HG03460 (cell line): ENCODE measurements around the gene SAG.

Source experiments
- ATAC-seq: cut with Tn5 transposase; IDR thresholded peaks from one replicate; pipeline ENCODE4 v1.9.1; 2021; ENCODE audit not compliant: unreplicated experiment

Gene SAG

DNA sequence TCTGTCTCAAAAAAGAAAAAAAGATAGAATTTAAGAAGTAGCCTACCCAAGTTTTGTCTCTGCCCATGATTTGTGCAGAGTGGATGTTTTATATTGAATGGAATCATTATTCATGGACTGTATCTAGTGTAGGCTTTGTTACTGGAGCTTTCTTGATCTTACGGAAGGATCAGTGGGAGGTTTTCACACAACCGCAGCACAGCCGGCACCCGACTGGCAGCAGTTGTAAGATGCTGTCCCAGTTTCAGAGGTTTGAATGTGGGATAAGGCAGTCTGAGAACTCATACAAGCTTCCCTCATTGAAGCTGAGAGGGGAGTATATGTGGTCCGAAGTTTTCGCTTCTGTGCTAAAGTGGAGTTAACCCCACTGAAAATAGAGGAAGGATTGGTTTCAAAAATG lies 19.7 kb upstream of the SAG start:
- ATAC-seq, result no peak

DNA sequence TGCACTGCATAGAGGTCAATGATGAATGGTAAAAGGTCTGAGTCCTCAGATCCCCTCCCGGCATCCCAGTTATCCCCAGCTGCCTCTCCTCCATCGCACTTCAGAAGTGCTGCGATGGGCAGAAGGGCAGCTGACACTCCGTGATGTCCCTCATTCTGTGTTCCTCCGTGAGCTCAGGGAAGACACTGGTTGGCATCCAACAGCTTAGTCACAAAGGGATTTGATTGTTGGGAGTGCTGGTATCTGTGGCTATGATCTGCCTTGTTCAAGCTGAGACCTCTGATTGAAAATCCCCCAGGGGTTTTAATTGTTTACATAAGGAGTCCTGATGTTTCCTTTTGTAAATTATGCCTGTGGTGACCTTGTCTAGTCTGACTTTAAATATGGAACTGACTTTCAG lies 19.0 kb upstream of the SAG start:
- ATAC-seq, result no peak

GRCh38 chr2:233289648-233290047 lies 18.0 kb upstream of the SAG start:
- ATAC-seq, result no peak

- no peak for ATAC-seq
These were observed 17.4 kb upstream of the SAG start for GRCh38 chr2:233290051-233290845.

- ATAC-seq, result no peak
These were observed 11.7 kb upstream of the SAG start for GRCh38 chr2:233295891-233296290.

DNA sequence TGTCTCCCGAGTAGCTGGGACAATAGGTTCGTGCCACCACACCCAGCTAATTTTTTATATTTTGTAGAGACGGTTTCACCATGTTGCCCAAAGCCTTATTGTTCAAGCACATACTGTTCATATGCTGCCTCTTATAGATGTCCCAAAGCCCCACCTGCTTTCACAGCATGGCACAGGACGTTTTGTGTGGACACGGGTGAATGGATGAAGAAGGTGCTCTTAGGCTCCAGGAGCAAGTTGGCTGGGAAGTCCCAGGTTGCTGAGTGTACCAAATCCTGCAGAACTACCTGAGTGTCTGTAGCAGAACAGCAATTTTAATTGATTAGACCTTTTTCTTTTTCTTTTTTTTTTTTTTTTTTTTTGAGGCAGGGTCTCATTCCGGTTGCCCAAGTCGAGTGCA lies 10.5 kb upstream of the SAG start:
- ATAC-seq, result no peak

- no peak for ATAC-seq
These were observed 7.2 kb upstream of the SAG start for GRCh38 chr2:233300401-233300800.

- ATAC-seq, result no peak
These were observed 6.4 kb upstream of the SAG start for GRCh38 chr2:233301248-233301647.

DNA sequence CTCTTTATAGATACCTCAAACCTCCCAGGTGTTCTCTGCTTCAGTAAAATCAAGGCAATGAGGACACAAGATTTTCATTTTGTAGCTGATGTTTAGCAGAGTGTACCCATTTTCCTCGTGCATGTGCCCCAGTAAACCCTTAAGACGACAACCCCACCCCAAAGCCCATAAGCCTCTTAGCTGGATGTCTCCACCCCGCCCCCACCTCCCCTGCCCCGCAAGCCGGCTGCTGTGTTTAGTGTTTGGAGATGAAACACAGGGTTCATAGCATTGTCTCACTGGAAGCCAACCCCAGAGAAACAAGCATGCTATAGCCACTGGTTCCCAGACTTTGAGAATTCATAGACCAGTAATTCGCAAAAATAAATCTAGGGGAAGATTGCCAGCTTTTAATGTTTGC lies 5.8 kb upstream of the SAG start:
- no peak for ATAC-seq

DNA sequence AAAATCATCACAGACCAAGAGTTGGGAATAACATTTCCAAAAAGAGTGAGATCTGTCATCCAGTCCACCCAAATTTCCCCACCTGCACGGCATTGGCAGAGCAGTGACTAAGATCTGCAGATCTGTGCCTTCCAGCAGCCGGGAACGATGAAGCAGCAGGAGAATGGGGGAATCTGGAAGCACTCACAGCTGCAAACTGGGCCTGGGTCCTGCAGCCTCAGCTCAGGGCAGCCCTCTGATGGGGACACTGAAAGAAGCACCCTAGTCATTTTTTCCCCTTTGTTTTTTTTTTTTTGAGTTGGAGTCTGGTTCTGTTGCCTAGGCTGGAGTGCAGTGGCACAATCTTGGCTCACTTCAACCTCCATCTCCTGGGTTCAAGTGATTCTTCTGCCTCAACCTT lies 4.4 kb upstream of the SAG start:
- ATAC-seq, result no peak

DNA sequence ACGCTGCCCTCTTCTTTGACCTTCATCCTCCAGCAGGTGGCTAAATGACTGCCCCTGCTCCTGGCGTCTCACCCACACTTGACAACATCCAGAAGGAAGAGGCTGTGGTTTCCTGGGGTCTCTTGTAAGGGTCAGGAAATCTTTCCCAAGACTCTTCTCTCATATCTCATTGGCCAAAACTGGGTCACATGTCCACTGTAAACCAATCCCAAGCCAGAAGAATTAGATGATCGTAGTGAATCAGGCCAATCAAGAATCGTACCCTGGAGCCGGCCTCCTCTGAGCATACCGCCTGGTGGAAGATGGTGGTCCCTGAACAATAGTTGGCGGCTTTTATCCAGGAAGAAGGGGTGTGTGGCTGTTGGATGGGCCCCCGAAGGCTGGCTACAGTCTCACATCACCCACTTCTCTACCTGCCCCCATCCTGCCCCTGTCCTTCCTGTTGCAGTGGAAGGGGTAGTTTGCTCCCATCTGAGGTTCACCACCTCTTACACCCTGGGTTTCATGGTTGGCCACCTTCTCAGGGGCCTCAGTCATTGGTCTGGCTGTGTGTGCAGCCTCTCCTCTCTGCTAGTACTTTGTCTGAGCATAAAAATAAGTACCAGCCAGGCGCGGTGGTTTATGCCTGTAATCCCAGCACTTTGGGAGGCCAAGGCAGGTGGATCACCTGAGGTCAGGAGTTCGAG lies 3.8 kb downstream of the SAG start:
- ATAC-seq, result no peak

- ATAC-seq, result no peak
These were observed 5.3 kb downstream of the SAG start for GRCh38 chr2:233312874-233313273.

GRCh38 chr2:233314180-233314925 lies 6.7 kb downstream of the SAG start:
- ATAC-seq, result no peak

- no peak for ATAC-seq
These were observed 9.8 kb downstream of the SAG start for GRCh38 chr2:233317196-233317943.

- ATAC-seq, result no peak
These were observed 11.6 kb downstream of the SAG start for GRCh38 chr2:233319256-233319655.

GRCh38 chr2:233320470-233320869 lies 12.9 kb downstream of the SAG start:
- ATAC-seq, result no peak

DNA sequence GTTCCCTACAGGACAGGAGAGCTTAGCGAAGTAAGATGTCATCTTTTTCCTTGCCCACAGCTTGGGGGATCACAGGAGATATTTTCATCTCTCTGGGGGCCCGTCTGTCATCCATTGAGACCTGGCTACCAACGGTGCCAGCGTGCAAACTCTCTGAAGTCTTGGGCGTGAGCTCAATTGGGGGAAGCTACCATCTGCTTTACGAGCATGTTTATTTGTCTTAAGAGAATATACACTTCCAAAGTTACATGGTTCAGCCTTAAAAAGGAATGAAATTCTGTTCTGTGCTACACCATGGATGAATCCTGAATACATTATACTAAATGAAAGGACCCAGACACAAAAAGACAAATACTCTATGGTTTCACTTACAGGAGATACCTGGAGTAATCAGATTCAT lies 13.6 kb downstream of the SAG start:
- no peak for ATAC-seq

DNA sequence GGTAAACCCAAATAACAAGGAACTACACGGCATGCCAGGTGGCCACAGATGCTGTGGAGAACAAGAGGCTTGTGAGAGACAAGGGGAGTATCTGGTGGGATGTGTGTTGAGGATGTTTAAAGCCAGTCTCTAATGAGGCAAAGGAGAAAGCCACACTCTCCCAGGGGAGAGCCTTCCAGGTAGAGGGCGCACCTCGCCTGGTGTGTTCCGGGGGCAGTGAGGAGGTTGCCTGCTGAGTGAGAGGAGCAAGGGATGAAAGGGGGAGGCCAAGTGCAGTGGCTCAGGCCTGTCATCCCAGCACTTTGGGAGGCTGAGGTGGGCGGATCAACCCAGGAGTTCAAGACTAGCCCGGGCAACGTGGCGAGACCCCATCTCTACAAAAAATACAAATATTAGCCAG lies 16.2 kb downstream of the SAG start:
- ATAC-seq, result no peak

- ATAC-seq, result no peak
These were observed 17.6 kb downstream of the SAG start for GRCh38 chr2:233325256-233325655.

- no peak for ATAC-seq
These were observed 18.2 kb downstream of the SAG start for GRCh38 chr2:233325814-233326213.

DNA sequence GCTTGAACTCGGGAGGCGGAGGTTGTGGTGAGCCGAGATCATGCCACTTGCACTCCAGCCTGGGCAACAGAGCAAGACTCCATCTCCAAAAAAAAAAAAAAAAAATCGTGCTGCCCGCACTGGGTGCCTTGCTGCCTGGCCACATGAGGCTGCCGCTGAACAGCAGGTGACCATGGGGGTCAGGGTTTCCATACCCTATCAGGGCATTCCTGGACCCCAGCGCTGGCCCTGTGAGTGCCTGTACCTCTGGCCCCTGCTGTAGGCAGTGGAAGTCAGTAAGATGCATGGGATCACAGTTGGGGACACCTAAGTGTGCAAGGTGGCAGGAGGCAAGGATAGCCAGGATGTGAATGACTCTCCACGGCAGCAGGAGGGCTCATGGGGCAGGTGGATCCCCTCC lies 18.9 kb downstream of the SAG start:
- no peak for ATAC-seq
